ENCODE data around the gene KCNJ15.

GRCh38 chr21:38349111-38349746, 92.4 kb downstream of the KCNJ15 start:
- no peak for TF ChIP-seq POLR2A (IDR thresholded peaks at IDR 0.05; ENCODE audit: low read depth, low read length)
- TF ChIP-seq SPI1 (IDR thresholded peaks at IDR 0.05; ENCODE audit: low read depth, low read length), result no peak

Data from GM12891 (cell line).